Measurements from ENCODE around the gene PRDM11.
A peak's percentile ranks its signal among the peaks of the same experiment; 100 is the strongest.

PRDM11 gene

GRCh38 chr11:45180848-45181192 is 34.4 kb downstream of the PRDM11 start:
- H3K79me2 ChIP-seq (ENCODE audit: insufficient read depth, low read depth), result no peaks in the 10 kb centered on the region
- no peak overlapping the region for H3K4me2 ChIP-seq
- TF ChIP-seq CTCF (conservative IDR thresholded peaks at IDR 0.05; ENCODE audit: low read depth, low read length), result no peak
- H3K9ac ChIP-seq, result peak overlapping the region; percentile 18; the same call in 1 of the 2 replicates
- no peaks in the 10 kb centered on the region for H4K20me1 ChIP-seq (ENCODE audit: insufficient read depth)
- H3K27me3 ChIP-seq (ENCODE audit: insufficient read depth, low read depth), result no peaks in the 10 kb centered on the region
- no peak overlapping the region for H2AFZ ChIP-seq (ENCODE audit: low read depth)
- H3K4me3 ChIP-seq (IDR thresholded peaks at IDR 0.05; ENCODE audit: insufficient read depth, low read depth, low read length), result no peak overlapping the region
- no peaks in the 10 kb centered on the region for H3K36me3 ChIP-seq (ENCODE audit: insufficient read depth)
- H3K27ac ChIP-seq, result no peak overlapping the region
- H3K4me1 ChIP-seq (ENCODE audit: low read depth, poor library complexity, severe bottlenecking), result no peaks in the 10 kb centered on the region

- Histone ChIP-seq H3K36me3 (ENCODE audit: insufficient read depth) (no peaks in the 10 kb centered on the region), H3K4me2 (no peak overlapping the region), H3K4me3 (IDR thresholded peaks at IDR 0.05; ENCODE audit: insufficient read depth, low read depth, low read length) (no peak overlapping the region), H3K9ac (peak overlapping the region; percentile 18; the same call in 1 of the 2 replicates), H2AFZ (ENCODE audit: low read depth) (no peak overlapping the region), H3K27me3 (ENCODE audit: insufficient read depth, low read depth) (no peaks in the 10 kb centered on the region), H4K20me1 (ENCODE audit: insufficient read depth) (no peaks in the 10 kb centered on the region), H3K27ac (no peak overlapping the region), H3K4me1 (ENCODE audit: low read depth, poor library complexity, severe bottlenecking) (no peaks in the 10 kb centered on the region), H3K79me2 (ENCODE audit: insufficient read depth, low read depth) (no peaks in the 10 kb centered on the region)
- TF ChIP-seq CTCF (conservative IDR thresholded peaks at IDR 0.05; ENCODE audit: low read depth, low read length), result no peak
Observed at GRCh38 chr11:45181193-45181888, 34.9 kb downstream of the PRDM11 start.

DNA sequence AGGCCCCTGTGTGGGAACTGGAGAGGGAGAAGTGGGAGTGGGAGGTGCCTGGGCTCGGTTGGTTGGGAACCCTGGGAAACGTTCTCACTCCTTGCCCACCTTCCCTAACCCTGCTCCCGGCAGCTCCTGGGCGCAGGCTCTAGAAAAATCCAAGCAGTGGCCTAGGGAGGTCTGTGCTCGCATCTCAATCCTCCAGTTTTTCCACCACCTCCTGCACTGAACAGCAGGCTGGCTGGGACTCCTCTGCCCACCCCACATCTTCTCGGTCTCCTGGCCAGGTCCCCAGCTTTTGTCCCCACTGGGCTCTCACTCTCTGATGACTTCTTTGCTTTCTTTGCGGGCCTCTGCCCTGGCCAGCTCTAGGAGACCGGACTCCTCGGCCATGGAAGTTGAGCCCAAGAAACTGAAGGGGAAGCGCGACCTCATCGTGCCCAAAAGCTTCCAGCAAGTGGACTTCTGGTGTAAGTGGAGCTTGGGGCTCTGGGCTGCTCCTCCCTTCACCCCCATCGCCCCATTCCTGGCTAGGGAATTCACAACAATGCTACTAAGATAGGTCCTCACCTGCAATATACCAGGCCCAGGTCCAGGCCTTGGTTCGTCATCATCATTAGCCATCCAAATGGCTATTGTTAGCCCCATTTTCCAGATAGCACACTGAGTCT is 35.6 kb downstream of the PRDM11 start:
- Histone ChIP-seq H2AFZ (ENCODE audit: low read depth) (no peak overlapping the region), H3K27ac (no peak overlapping the region), H4K20me1 (ENCODE audit: insufficient read depth) (no peaks in the 10 kb centered on the region), H3K79me2 (ENCODE audit: insufficient read depth, low read depth) (no peaks in the 10 kb centered on the region), H3K4me2 (no peak overlapping the region), H3K36me3 (ENCODE audit: insufficient read depth) (no peaks in the 10 kb centered on the region), H3K27me3 (ENCODE audit: insufficient read depth, low read depth) (no peaks in the 10 kb centered on the region), H3K4me1 (ENCODE audit: low read depth, poor library complexity, severe bottlenecking) (no peaks in the 10 kb centered on the region), H3K4me3 (IDR thresholded peaks at IDR 0.05; ENCODE audit: insufficient read depth, low read depth, low read length) (no peak overlapping the region), H3K9ac (no peak overlapping the region)
- TF ChIP-seq CTCF (conservative IDR thresholded peaks at IDR 0.05; ENCODE audit: low read depth, low read length), result no peak

DNA sequence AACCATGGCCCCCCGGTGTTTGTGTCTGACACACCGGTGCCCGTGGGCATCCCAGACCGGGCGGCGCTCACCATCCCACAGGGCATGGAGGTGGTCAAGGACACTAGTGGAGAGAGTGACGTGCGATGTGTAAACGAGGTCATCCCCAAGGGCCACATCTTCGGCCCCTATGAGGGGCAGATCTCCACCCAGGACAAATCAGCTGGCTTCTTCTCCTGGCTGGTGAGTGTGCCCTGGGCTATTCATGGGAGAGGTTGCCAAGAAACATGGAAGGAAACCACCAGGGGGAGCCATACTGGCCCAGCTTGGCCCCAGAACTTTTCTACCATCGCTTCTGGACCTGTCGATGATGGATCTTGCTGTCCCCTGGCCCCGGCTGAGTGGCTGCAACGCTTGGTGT is 36.5 kb downstream of the PRDM11 start:
- H3K27ac ChIP-seq, result no peak overlapping the region
- H3K27me3 ChIP-seq (ENCODE audit: insufficient read depth, low read depth), result no peaks in the 10 kb centered on the region
- TF ChIP-seq CTCF (conservative IDR thresholded peaks at IDR 0.05; ENCODE audit: low read depth, low read length), result peak; percentile 56; the same call in 1 of the 2 replicates
- H3K36me3 ChIP-seq (ENCODE audit: insufficient read depth), result no peaks in the 10 kb centered on the region
- no peak overlapping the region for H3K4me3 ChIP-seq (IDR thresholded peaks at IDR 0.05; ENCODE audit: insufficient read depth, low read depth, low read length)
- no peak overlapping the region for H3K9ac ChIP-seq
- no peak overlapping the region for H3K4me2 ChIP-seq
- no peaks in the 10 kb centered on the region for H4K20me1 ChIP-seq (ENCODE audit: insufficient read depth)
- H2AFZ ChIP-seq (ENCODE audit: low read depth), result no peak overlapping the region
- H3K79me2 ChIP-seq (ENCODE audit: insufficient read depth, low read depth), result no peaks in the 10 kb centered on the region
- H3K4me1 ChIP-seq (ENCODE audit: low read depth, poor library complexity, severe bottlenecking), result no peaks in the 10 kb centered on the region

Measured in KMS-11 (cell line).